Muscle of arm (tissue), 14 donors: Measurements from ENCODE around the gene NPIPB13. TPM values are rescaled to one million over a fixed set of nuclear protein-coding genes. Genes with fewer than 3 reads are reported as not detected.
"Not testable (repeated sequence)": the region's sequence is repeated elsewhere in the genome, so short reads cannot be mapped to it uniquely, and the experiment has no call there.

Experiments used
- DNase-seq: peaks from one replicate; pipeline ENCODE4 v3.0.0-alpha.2; 2013
- long read RNA-seq, 11 donors: transcript quantifications; one replicate each; lab custom pipeline, GENCODE V29; 2026
- polyA plus RNA-seq, 12 donors: library from polyadenylated mRNA; unstranded; fragments of 120-200 nt; gene quantifications; one replicate each; pipeline ENCODE4 v1.2.1, GENCODE V29; 2013; ENCODE audit not compliant: insufficient read length in 12 of 12

NPIPB13 gene
- polyA plus RNA-seq = 10 to 100 TPM in 5 of 12 donors, 1 to 10 TPM in 3, under 1 TPM in 2, not detected in 2; 0.24 to 22.5 (median 10.1) TPM
- long read RNA-seq, donor 1 = 0 reads
- long read RNA-seq, donor 2 = 0 reads
- long read RNA-seq, donor 3 = 0 reads
- long read RNA-seq, donor 4 = 0 reads
- long read RNA-seq, donor 5 = 0 reads
- long read RNA-seq, donor 6 = 0 reads
- long read RNA-seq, donor 7 = 0 reads
- long read RNA-seq, donor 8 = 0 reads
- long read RNA-seq, donor 9 = 0 reads
- long read RNA-seq, donor 10, partial matches to known transcripts = 7 of 7 reads
- long read RNA-seq, donor 10, other reads (novel, unspliced or antisense) = 0 of 7 reads
- long read RNA-seq, donor 11 = 0 reads

GRCh38 chr16:30248379-30248778, at the start of gene NPIPB13:
TSS of gene NPIPB13 (minus strand) at chr16:30248479. CDS start at chr16:30245573, 2,906 bp downstream.
- DNase-seq = not testable (repeated sequence)

DNA sequence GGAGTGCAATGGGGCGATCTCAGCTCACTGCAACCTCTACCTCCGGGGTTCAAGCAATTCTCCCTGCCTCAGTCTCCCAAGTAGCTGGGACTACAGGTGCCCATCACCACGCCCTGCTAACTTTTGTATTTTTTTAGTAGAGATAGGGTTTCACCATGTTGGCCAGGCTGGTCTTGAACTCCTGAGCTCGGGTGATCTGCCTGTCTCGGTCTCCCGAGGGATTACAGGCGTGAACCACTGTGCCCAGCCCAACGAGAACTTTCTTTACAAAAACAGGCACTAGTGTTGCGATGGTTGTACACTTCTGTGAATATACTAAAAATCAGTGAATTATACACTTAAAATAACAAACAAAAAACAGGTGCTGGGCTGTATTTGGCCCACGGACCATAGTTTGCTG, 34.1 kb upstream of the NPIPB13 start:
- not testable (repeated sequence) for DNase-seq

- DNase-seq = not testable (repeated sequence)
Observed at GRCh38 chr16:30278523-30278922, 30.2 kb upstream of the NPIPB13 start.

- not testable (repeated sequence) for DNase-seq
Observed at GRCh38 chr16:30217082-30217481, 31.2 kb downstream of the NPIPB13 start.

GRCh38 chr16:30211414-30211813, 36.9 kb downstream of the NPIPB13 start:
- DNase-seq = not testable (repeated sequence)

DNA sequence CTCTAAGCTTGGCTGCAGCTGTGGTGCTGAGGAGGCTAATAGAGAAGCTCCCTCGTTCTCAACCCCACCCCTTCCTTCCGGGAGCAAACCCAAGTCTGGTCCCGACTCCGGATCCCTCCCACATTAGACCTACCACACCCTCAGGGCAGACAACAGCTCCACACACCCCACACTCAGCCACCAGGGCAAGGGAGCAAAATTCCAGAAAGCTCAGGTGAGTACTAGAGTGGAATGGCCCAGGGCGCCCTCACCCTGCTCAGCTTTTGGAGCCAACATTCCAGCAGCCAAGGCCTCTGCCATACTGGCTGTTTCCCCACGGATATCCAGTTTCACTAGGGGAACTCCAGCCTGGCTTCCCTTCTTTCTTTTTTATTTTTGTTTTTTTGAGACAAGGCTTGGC, 39.2 kb downstream of the NPIPB13 start:
- not testable (repeated sequence) for DNase-seq

- not testable (repeated sequence) for DNase-seq
Observed at GRCh38 chr16:30207063-30207704, 41.1 kb downstream of the NPIPB13 start.

- not testable (repeated sequence) for DNase-seq
Observed at GRCh38 chr16:30206252-30206651, 42.0 kb downstream of the NPIPB13 start.

DNA sequence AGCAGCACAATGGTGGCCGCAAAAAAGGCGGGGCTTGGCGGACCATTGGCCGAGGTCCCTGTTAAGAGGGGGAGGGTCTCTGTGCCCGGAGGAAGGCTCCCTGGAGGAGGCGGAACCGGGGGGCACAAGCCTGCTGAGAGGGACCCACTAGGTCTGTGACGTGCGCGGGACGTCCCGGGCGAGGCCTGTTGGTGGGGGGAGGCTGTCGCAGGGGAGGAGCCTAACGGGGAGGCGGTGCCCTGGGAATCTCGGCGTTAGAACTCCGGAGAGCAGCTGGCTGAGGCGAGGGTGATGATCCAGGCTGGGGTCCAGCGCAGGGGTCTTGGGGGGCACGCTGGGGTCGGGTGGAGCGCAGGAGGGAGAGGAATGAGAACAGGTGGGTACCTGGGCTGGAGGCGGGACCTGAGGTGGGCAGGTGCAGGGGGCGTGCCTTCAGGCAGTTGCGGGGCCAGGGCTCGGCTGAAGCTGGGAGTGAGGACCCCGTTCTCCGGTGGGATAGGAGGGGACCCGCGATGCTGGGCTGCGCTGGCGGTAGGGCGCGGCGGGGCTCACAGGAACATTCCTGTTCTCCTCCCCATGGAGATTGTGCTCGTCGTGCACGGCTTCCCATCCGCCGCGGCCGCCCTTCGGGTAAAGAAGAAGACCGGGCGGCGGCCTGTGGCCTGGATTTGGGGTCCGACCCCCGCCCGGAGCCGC, 42.6 kb downstream of the NPIPB13 start:
- DNase-seq = not testable (repeated sequence)

GRCh38 chr16:30199608-30200343, 48.5 kb downstream of the NPIPB13 start:
- not testable (repeated sequence) for DNase-seq

DNA sequence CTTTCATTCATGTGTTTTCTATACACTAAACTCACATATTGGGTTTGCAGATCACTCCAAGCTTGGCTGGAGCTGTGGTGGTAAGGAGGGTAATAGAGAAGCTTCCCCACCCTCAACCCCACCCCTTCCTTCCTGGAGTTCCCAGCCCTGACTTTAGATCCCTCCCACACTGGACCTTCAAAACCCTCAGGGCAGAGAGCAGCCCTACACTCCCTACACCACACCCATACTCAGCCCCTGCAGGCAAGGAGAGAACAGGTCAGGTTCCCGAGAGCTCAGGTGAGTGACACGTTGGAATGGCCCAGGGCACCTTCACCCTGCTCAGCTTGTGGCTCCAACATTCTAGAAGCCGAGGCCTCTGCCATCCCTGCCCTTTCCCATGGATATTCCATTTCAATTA, 49.2 kb downstream of the NPIPB13 start, which contains the start of gene SULT1A3:
Gene SULT1A3, plus strand, starts transcription at position 207 of the 400 bp plus-strand sequence. CDS start 1,474 bp downstream, outside the sequence.
- not testable (repeated sequence) for DNase-seq

Other genes with a start within 250 kb of the NPIPB13 start
- gene DOC2A, start 237.5 kb downstream of the NPIPB13 start, polyA plus RNA-seq = 1 to 10 TPM in 4 of 12 donors, under 1 TPM in 6, not detected in 2; 0.30 to 1.4 (median 0.94) TPM
- gene C16orf92, start 225.3 kb downstream of the NPIPB13 start, polyA plus RNA-seq = not detected
- 1 to 10 TPM in 5 of 12 donors, under 1 TPM in 6, not detected in 1; 0.42 to 7.5 (median 0.80) TPM for gene TLCD3B, start 217.2 kb downstream of the NPIPB13 start, polyA plus RNA-seq
- gene ALDOA, start 182.7 kb downstream of the NPIPB13 start, polyA plus RNA-seq = 1,000 to 10,000 TPM in 10 of 12 donors, 100 to 1,000 TPM in 2; 871 to 3,402 (median 1,561) TPM
- gene PPP4C, start 172.5 kb downstream of the NPIPB13 start, polyA plus RNA-seq = 10 to 100 TPM in 11 of 12 donors, not detected in 1; 43.0 to 95.7 (median 53.3) TPM
- 1 to 10 TPM in 1 of 12 donors, under 1 TPM in 9, not detected in 2; 0.38 to 3.4 (median 0.52) TPM for gene TBX6, start 156.6 kb downstream of the NPIPB13 start, polyA plus RNA-seq
- gene YPEL3, start 152.3 kb downstream of the NPIPB13 start, polyA plus RNA-seq = 10 to 100 TPM in 11 of 12 donors, not detected in 1; 21.9 to 98.3 (median 27.6) TPM
- 10 to 100 TPM in 1 of 12 donors, 1 to 10 TPM in 10, not detected in 1; 4.1 to 10.7 (median 5.5) TPM for gene GDPD3, start 134.9 kb downstream of the NPIPB13 start, polyA plus RNA-seq
- 100 to 1,000 TPM in 1 of 12 donors, 10 to 100 TPM in 10, not detected in 1; 36.6 to 102 (median 44.4) TPM for gene MAPK3, start 125.3 kb downstream of the NPIPB13 start, polyA plus RNA-seq
- 10 to 100 TPM in 8 of 12 donors, 1 to 10 TPM in 3, not detected in 1; 6.0 to 41.9 (median 11.0) TPM for gene CORO1A, start 64.9 kb downstream of the NPIPB13 start, polyA plus RNA-seq
- 10 to 100 TPM in 10 of 12 donors, not detected in 2; 13.0 to 35.0 (median 17.4) TPM for gene BOLA2B, start 54.8 kb downstream of the NPIPB13 start, polyA plus RNA-seq
- 10 to 100 TPM in 9 of 12 donors, 1 to 10 TPM in 2, not detected in 1; 6.8 to 21.8 (median 13.7) TPM for gene SLX1A, start 54.6 kb downstream of the NPIPB13 start, polyA plus RNA-seq
- gene SULT1A3, start 49.2 kb downstream of the NPIPB13 start, polyA plus RNA-seq = 1 to 10 TPM in 10 of 12 donors, not detected in 2; 1.7 to 5.9 (median 3.7) TPM
- gene CD2BP2, start 106.8 kb upstream of the NPIPB13 start, polyA plus RNA-seq = 10 to 100 TPM in 11 of 12 donors, not detected in 1; 26.8 to 87.9 (median 33.5) TPM
- gene TBC1D10B, start 122.0 kb upstream of the NPIPB13 start, polyA plus RNA-seq = 10 to 100 TPM in 11 of 12 donors, not detected in 1; 24.1 to 52.0 (median 28.0) TPM
- 1,000 to 10,000 TPM; 2,830 to 9,967 (median 7,161) TPM for gene MYL11, start 126.3 kb upstream of the NPIPB13 start, polyA plus RNA-seq
- gene SEPTIN1, start 134.1 kb upstream of the NPIPB13 start, polyA plus RNA-seq = 1 to 10 TPM in 11 of 12 donors, not detected in 1; 1.3 to 7.2 (median 2.6) TPM
- gene ZNF48, start 146.9 kb upstream of the NPIPB13 start, polyA plus RNA-seq = 10 to 100 TPM in 1 of 12 donors, 1 to 10 TPM in 10, not detected in 1; 4.6 to 26.2 (median 6.2) TPM
- 1 to 10 TPM in 10 of 12 donors, not detected in 2; 2.9 to 5.7 (median 4.4) TPM for gene ZNF771, start 159.1 kb upstream of the NPIPB13 start, polyA plus RNA-seq
- gene DCTPP1, start 181.6 kb upstream of the NPIPB13 start, polyA plus RNA-seq = 10 to 100 TPM in 11 of 12 donors, not detected in 1; 20.0 to 42.3 (median 25.0) TPM
- 10 to 100 TPM in 11 of 12 donors, not detected in 1; 12.6 to 32.9 (median 15.5) TPM for gene SEPHS2, start 197.4 kb upstream of the NPIPB13 start, polyA plus RNA-seq
- 10 to 100 TPM in 1 of 12 donors, 1 to 10 TPM in 9, not detected in 2; 1.2 to 11.1 (median 2.5) TPM for gene ITGAL, start 224.3 kb upstream of the NPIPB13 start, polyA plus RNA-seq